BE2C (cell line): Measurements from ENCODE around the gene DNAI2.
"Not testable (repeated sequence)": the region's sequence is repeated elsewhere in the genome, so short reads cannot be mapped to it uniquely, and the experiment has no call there.

Experiments
- DNase-seq: peaks from one replicate; pipeline ENCODE4 v3.0.0-alpha.2; 2020
- H3K27me3 ChIP-seq: fragments of 250-450 bp; sonication (Bioruptor Pico); 2 replicates; pipeline ENCODE4 v1.5.1; 2020; ENCODE audit warnings: mild to moderate bottlenecking
- H3K36me3 ChIP-seq: fragments of 250-450 bp; sonication (Bioruptor Pico); 2 replicates; pipeline ENCODE4 v1.5.1; 2020; ENCODE audit warnings: mild to moderate bottlenecking
- H3K4me1 ChIP-seq: fragments of 250-450 bp; sonication (Bioruptor Pico); 2 replicates; pipeline ENCODE4 v1.5.1; 2020
- H3K4me3 ChIP-seq: 2 replicates; pipeline ENCODE4 v1.5.1; 2011; ENCODE audit warnings: low read depth, low read length
- H3K9me3 ChIP-seq: fragments of 250-450 bp; sonication (Bioruptor Pico); 2 replicates; pipeline ENCODE4 v1.5.1; 2020
- CTCF ChIP-seq: IDR thresholded peaks from 2 replicates; pipeline ENCODE4 v1.5.1; 2012; ENCODE audit warnings: mild to moderate bottlenecking, low read depth, low read length

DNAI2 gene

GRCh38 chr17:74276051-74276476, 2.0 kb downstream of the DNAI2 start:
- no peaks in the 10 kb centered on the region for H3K36me3 ChIP-seq
- H3K9me3 ChIP-seq: no peaks in the 10 kb centered on the region
- no peak for TF ChIP-seq CTCF
- DNase-seq: no peak
- 0 out of 2 replicates have a peak, but pooled peaks cover 5% of the 10 kb centered on the region for H3K27me3 ChIP-seq
- H3K4me3 ChIP-seq: no peak overlapping the region
- H3K4me1 ChIP-seq: no peaks in the 10 kb centered on the region

GRCh38 chr17:74276541-74277009, 2.5 kb downstream of the DNAI2 start:
- no peak overlapping the region for H3K4me3 ChIP-seq
- TF ChIP-seq CTCF: no peak
- 0 out of 2 replicates have a peak, but pooled peaks cover 5% of the 10 kb centered on the region for H3K27me3 ChIP-seq
- no peaks in the 10 kb centered on the region for H3K4me1 ChIP-seq
- H3K36me3 ChIP-seq: no peaks in the 10 kb centered on the region
- no peaks in the 10 kb centered on the region for H3K9me3 ChIP-seq
- DNase-seq: no peak

GRCh38 chr17:74277935-74278334, 3.9 kb downstream of the DNAI2 start:
- Histone ChIP-seq H3K27me3 (0 out of 2 replicates have a peak, but pooled peaks cover 5% of the 10 kb centered on the region), H3K36me3 (no peaks in the 10 kb centered on the region), H3K9me3 (no peaks in the 10 kb centered on the region), H3K4me1 (no peaks in the 10 kb centered on the region), H3K4me3 (no peak overlapping the region)
- TF ChIP-seq CTCF: no peak
- no peak for DNase-seq

GRCh38 chr17:74279617-74280016, 5.6 kb downstream of the DNAI2 start:
- not testable (repeated sequence) for H3K4me3 ChIP-seq, H3K9me3 ChIP-seq, DNase-seq, H3K36me3 ChIP-seq, H3K4me1 ChIP-seq, H3K27me3 ChIP-seq

GRCh38 chr17:74280093-74280513, 6.1 kb downstream of the DNAI2 start:
- H3K4me1 ChIP-seq: no peaks in the 10 kb centered on the region
- TF ChIP-seq CTCF: no peak
- H3K36me3 ChIP-seq: no peaks in the 10 kb centered on the region
- H3K27me3 ChIP-seq: no peaks in the 10 kb centered on the region; the same call in 1 of the 2 replicates
- no peak for DNase-seq
- no peak overlapping the region for H3K4me3 ChIP-seq
- H3K9me3 ChIP-seq: no peaks in the 10 kb centered on the region

GRCh38 chr17:74281799-74282198, 7.8 kb downstream of the DNAI2 start:
- DNase-seq: no peak
- Histone ChIP-seq H3K36me3 (no peaks in the 10 kb centered on the region), H3K27me3 (no peaks in the 10 kb centered on the region; the same call in 1 of the 2 replicates), H3K4me3 (no peak overlapping the region), H3K4me1 (no peaks in the 10 kb centered on the region), H3K9me3 (no peaks in the 10 kb centered on the region)
- TF ChIP-seq CTCF: no peak

GRCh38 chr17:74282274-74282586, 8.2 kb downstream of the DNAI2 start:
- H3K9me3 ChIP-seq, H3K4me1 ChIP-seq, H3K36me3 ChIP-seq, H3K27me3 ChIP-seq, DNase-seq, H3K4me3 ChIP-seq: not testable (repeated sequence)
